Gastroesophageal sphincter (tissue), 4 donors: ENCODE data around the gene HACD1. TPM values are rescaled to one million over a fixed set of nuclear protein-coding genes. Genes with fewer than 3 reads are reported as not detected.

ENCODE experiments used
- ATAC-seq: fragments of 150-250 bp; one replicate; pipeline ENCODE4 v1.9.1; 2016; ENCODE audit warnings: mild to moderate bottlenecking, moderate library complexity
- H3K27ac ChIP-seq, 4 donors: fragments of 200-600 bp; sonication (generic) in 3 of 4; 1 replicate in 3 of 4; 2 replicates in 1 of 4; pipeline ENCODE4 v1.5.1; 2016 to 2019
- H3K27me3 ChIP-seq: fragments of 200-600 bp; sonication (generic); one replicate; pipeline ENCODE4 v1.5.1; 2019
- H3K36me3 ChIP-seq, 2 donors: fragments of 200-600 bp; sonication (generic); one replicate each; pipeline ENCODE4 v1.5.1; 2019; ENCODE audit warnings: control low read depth in 1 of 2
- H3K4me1 ChIP-seq, 3 donors: fragments of 200-600 bp; sonication (generic); 1 replicate in 2 of 3; 2 replicates in 1 of 3; pipeline ENCODE4 v1.5.1; 2016 to 2019; ENCODE audit warnings: control low read depth in 2 of 3
- H3K4me3 ChIP-seq, 2 donors: fragments of 200-600 bp; sonication (generic); one replicate each; pipeline ENCODE4 v1.5.1; 2019; ENCODE audit warnings: mild to moderate bottlenecking in 1 of 2, moderate library complexity in 1 of 2
- H3K9me3 ChIP-seq, 3 donors: fragments of 200-600 bp; sonication (generic); one replicate each; pipeline ENCODE4 v1.5.1; 2017 to 2019; ENCODE audit warnings: control low read depth in 2 of 3
- EP300 ChIP-seq: sonication (generic); formaldehyde crosslinking; IDR thresholded peaks from one replicate; pipeline ENCODE4 v1.6.1; 2017; ENCODE audit warnings: antibody characterized with exemption, mild to moderate bottlenecking
- POLR2A ChIP-seq, 2 donors: fragments of 450-650 bp; IDR thresholded peaks; one replicate each; pipeline ENCODE4 v1.6.1; 2017; ENCODE audit warnings: antibody characterized with exemption in 2 of 2, mild to moderate bottlenecking in 2 of 2, moderate library complexity in 1 of 2
- POLR2AphosphoS5 ChIP-seq: sonication (generic); formaldehyde crosslinking; IDR thresholded peaks from one replicate; pipeline ENCODE4 v1.6.1; 2017; ENCODE audit warnings: antibody characterized with exemption
- WGBS, 2 donors: methylation state at CpG; one replicate each; pipeline ENCODE4 v1.1.5; 2018; ENCODE audit warnings: low coverage in 1 of 2; 5-methylcytosine and 5-hydroxymethylcytosine counted together
- total RNA-seq, 4 donors: library from RNA; depleted of rRNA; stranded (reverse); fragments of >200 nt; gene quantifications; one replicate each; pipeline ENCODE4 v1.1.0, GENCODE V29; 2016
- TF ChIP-seq, protein P1 (sequence below), 4 experiments: fragments of 200-600 bp in 2 of 4; fragments of 450-650 bp in 2 of 4; sonication (generic) in 1 of 4; IDR thresholded peaks; one replicate each; pipeline ENCODE4 v1.5.1; 2017 to 2019; ENCODE audit warnings: antibody characterized with exemption in 4 of 4, mild to moderate bottlenecking in 2 of 4, moderate library complexity in 2 of 4

Gene HACD1
- total RNA-seq, 4 donors from 2014 or later = 46.7 to 96.7 (median 82.6) TPM

DNA sequence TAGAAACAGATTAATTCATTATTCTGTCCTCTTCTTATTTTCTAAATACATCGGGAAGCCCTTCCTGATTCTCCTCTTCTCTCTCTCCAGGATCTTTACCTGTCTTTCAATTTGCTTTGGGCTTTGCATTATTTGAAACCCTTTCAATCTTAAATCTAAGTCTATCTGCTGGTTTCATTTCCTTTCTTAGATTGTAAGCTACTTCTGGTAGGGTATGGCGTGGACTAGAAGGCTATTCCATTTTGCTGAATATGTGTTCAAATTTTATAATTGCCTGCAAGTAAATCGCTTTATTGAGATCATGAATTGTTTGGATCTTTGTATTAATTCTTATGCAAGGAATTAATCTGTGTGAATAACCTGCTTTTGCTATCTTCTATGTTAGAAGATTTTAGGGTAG, 37.8 kb upstream of the HACD1 start:
- Histone ChIP-seq H3K4me1 (peaks cover 0 to 29% (median 2%) of the 10 kb centered on the region in 3 donors), H3K27me3 (no peaks in the 10 kb centered on the region), H3K36me3 (no peaks in the 10 kb centered on the region), H3K27ac (no peak overlapping the region), H3K4me3 (no peak overlapping the region), H3K9me3 (no peaks in the 10 kb centered on the region)
- TF ChIP-seq, protein P1, sequence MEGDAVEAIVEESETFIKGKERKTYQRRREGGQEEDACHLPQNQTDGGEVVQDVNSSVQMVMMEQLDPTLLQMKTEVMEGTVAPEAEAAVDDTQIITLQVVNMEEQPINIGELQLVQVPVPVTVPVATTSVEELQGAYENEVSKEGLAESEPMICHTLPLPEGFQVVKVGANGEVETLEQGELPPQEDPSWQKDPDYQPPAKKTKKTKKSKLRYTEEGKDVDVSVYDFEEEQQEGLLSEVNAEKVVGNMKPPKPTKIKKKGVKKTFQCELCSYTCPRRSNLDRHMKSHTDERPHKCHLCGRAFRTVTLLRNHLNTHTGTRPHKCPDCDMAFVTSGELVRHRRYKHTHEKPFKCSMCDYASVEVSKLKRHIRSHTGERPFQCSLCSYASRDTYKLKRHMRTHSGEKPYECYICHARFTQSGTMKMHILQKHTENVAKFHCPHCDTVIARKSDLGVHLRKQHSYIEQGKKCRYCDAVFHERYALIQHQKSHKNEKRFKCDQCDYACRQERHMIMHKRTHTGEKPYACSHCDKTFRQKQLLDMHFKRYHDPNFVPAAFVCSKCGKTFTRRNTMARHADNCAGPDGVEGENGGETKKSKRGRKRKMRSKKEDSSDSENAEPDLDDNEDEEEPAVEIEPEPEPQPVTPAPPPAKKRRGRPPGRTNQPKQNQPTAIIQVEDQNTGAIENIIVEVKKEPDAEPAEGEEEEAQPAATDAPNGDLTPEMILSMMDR (IDR thresholded peaks at IDR 0.05) = no peak
- TF ChIP-seq EP300 = no peak
- TF ChIP-seq POLR2AphosphoS5 = no peak
- TF ChIP-seq POLR2A (IDR thresholded peaks at IDR 0.05) = no peak
- no peak for ATAC-seq
- WGBS, 2 donors = 86 to 95% methylated on average over 3 of the region's 3 CpGs

DNA sequence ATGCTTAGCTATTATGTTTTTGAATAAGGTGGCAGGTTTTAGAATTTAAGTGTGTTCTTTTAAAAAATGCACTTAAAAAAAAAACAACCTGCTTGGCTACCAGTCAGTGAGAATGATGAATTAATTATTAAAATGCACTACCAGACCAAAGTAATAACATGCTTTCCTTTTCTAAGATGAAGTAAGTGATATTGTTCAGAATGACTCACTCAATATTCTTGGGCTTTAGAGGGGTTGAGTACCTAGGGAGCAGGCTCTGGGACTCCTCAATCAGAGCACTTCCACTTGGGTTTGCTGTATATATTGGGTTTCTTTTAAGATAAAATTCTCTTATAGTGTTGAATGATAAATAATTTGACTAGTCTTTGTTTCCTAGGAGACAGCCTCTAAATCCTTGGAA, 35.4 kb upstream of the HACD1 start:
- no peak for ATAC-seq
- H3K4me1 ChIP-seq = peaks cover 0 to 53% (median 2%) of the 10 kb centered on the region in 3 donors

GRCh38 chr10:17651896-17652295, 34.7 kb upstream of the HACD1 start:
- H3K4me3 ChIP-seq = no peak overlapping the region
- TF ChIP-seq EP300 (no peak), POLR2AphosphoS5 (no peak), POLR2A (IDR thresholded peaks at IDR 0.05) (no peak)
- TF ChIP-seq, protein P1 (IDR thresholded peaks at IDR 0.05) = no peak
- H3K36me3 ChIP-seq = no peaks in the 10 kb centered on the region
- H3K27ac ChIP-seq = no peak overlapping the region
- no peak for ATAC-seq
- peaks cover 0 to 60% (median 2%) of the 10 kb centered on the region in 3 donors for H3K4me1 ChIP-seq
- H3K27me3 ChIP-seq = no peaks in the 10 kb centered on the region
- H3K9me3 ChIP-seq = no peaks in the 10 kb centered on the region

More for the DNA sequence above, 35.4 kb upstream of the HACD1 start:
- Histone ChIP-seq H3K27me3 (no peaks in the 10 kb centered on the region), H3K4me3 (no peak overlapping the region), H3K36me3 (no peaks in the 10 kb centered on the region), H3K27ac (no peak overlapping the region), H3K9me3 (no peaks in the 10 kb centered on the region)
- TF ChIP-seq POLR2A (IDR thresholded peaks at IDR 0.05) (no peak), EP300 (no peak), POLR2AphosphoS5 (no peak)
- TF ChIP-seq, protein P1 (IDR thresholded peaks at IDR 0.05) = no peak

GRCh38 chr10:17650416-17650815, 33.2 kb upstream of the HACD1 start:
- Histone ChIP-seq H3K27ac (no peak overlapping the region), H3K27me3 (no peaks in the 10 kb centered on the region), H3K36me3 (no peaks in the 10 kb centered on the region), H3K4me3 (no peak overlapping the region), H3K4me1 (peaks cover 9 to 75% (median 10%) of the 10 kb centered on the region in 3 donors), H3K9me3 (no peaks in the 10 kb centered on the region)
- WGBS, 2 donors = 83 to 85% methylated on average over 5 to 6 of the region's 8 CpGs
- TF ChIP-seq, protein P1 (IDR thresholded peaks at IDR 0.05) = no peak
- no peak for TF ChIP-seq POLR2A (IDR thresholded peaks at IDR 0.05)
- TF ChIP-seq POLR2AphosphoS5 = no peak
- TF ChIP-seq EP300 = no peak
- no peak for ATAC-seq

GRCh38 chr10:17649836-17650235, 32.7 kb upstream of the HACD1 start:
- no peaks in the 10 kb centered on the region for H3K27me3 ChIP-seq
- no peak overlapping the region for H3K4me3 ChIP-seq
- WGBS, 2 donors = 71% methylated on average over 2 of the region's 2 CpGs; no CpG with 5 or more reads in 1 of the 2 donors
- H3K36me3 ChIP-seq = no peaks in the 10 kb centered on the region
- no peak for ATAC-seq
- TF ChIP-seq EP300 = no peak
- TF ChIP-seq, protein P1 (IDR thresholded peaks at IDR 0.05) = no peak
- TF ChIP-seq POLR2A (IDR thresholded peaks at IDR 0.05) = no peak
- no peak for TF ChIP-seq POLR2AphosphoS5
- H3K4me1 ChIP-seq = peaks cover 10 to 81% (median 10%) of the 10 kb centered on the region in 3 donors
- no peaks in the 10 kb centered on the region for H3K9me3 ChIP-seq
- no peak overlapping the region for H3K27ac ChIP-seq
